Activated naive CD8-positive, alpha-beta T cell treated with anti-CD3 and anti-CD28 coated beads, Interleukin-2, amount 10 ng/mL, durations not matched to agents 7 days and 5 days (primary cell): ENCODE data around the gene JPH3. TPM values are rescaled to one million over a fixed set of nuclear protein-coding genes. Genes with fewer than 3 reads are reported as not detected.

ENCODE experiments used
- ATAC-seq: fragments of 150-1000 bp; cut with Tn5 transposase; one replicate; pipeline ENCODE4 v1.10.0; 2021; ENCODE audit warnings: low read depth, moderate library complexity
- POLR2A ChIA-PET: fragments of 350-600 bp; sonication (Branson Sonifier 250); formaldehyde crosslinking; loops from one replicate; lab custom pipeline; 2021; ENCODE audit warnings: antibody characterized with exemption; lab: Charles Lee
- DNase-seq: peaks from one replicate; pipeline ENCODE4 v3.0.0; 2021
- H3K27ac Mint-ChIP-seq: one replicate; pipeline ENCODE4 v1.8.0; 2022; ENCODE audit warnings: mild to moderate bottlenecking, mixed read lengths
- H3K27me3 Mint-ChIP-seq: one replicate; pipeline ENCODE4 v1.8.0; 2022; ENCODE audit warnings: mild to moderate bottlenecking, moderate library complexity, mixed read lengths
- H3K36me3 Mint-ChIP-seq: one replicate; pipeline ENCODE4 v1.8.0; 2021; ENCODE audit warnings: mild to moderate bottlenecking, mixed read lengths
- H3K4me1 Mint-ChIP-seq: one replicate; pipeline ENCODE4 v1.8.0; 2021; ENCODE audit warnings: mixed read lengths
- H3K4me3 Mint-ChIP-seq: one replicate; pipeline ENCODE4 v1.8.0; 2022; ENCODE audit warnings: mild to moderate bottlenecking, moderate library complexity, mixed read lengths
- H3K9me3 Mint-ChIP-seq: one replicate; pipeline ENCODE4 v1.8.0; 2021; ENCODE audit warnings: mixed read lengths
- total RNA-seq, 2 experiments: library from RNA; stranded (reverse); gene quantifications; one replicate each; pipeline ENCODE4 v1.2.3, GENCODE V29; 2021

The JPH3 gene
- total RNA-seq, 2 experiments from 2014 or later: not detected

GRCh38 chr16:87631067-87631466 lies 28.8 kb downstream of the JPH3 start:
- ATAC-seq (no peak), DNase-seq (no peak)
- Mint-ChIP-seq H3K36me3 (no peaks in the 10 kb centered on the region), H3K4me1 (peaks cover 3% of the 10 kb centered on the region), H3K9me3 (no peaks in the 10 kb centered on the region), H3K27me3 (peaks cover 10% of the 10 kb centered on the region), H3K27ac (no peak overlapping the region), H3K4me3 (no peak overlapping the region)
- POLR2A ChIA-PET: no interaction called here

GRCh38 chr16:87634411-87634810 lies 32.1 kb downstream of the JPH3 start:
- peaks cover 15% of the 10 kb centered on the region for H3K27me3 Mint-ChIP-seq
- no peak overlapping the region for H3K27ac Mint-ChIP-seq

DNA sequence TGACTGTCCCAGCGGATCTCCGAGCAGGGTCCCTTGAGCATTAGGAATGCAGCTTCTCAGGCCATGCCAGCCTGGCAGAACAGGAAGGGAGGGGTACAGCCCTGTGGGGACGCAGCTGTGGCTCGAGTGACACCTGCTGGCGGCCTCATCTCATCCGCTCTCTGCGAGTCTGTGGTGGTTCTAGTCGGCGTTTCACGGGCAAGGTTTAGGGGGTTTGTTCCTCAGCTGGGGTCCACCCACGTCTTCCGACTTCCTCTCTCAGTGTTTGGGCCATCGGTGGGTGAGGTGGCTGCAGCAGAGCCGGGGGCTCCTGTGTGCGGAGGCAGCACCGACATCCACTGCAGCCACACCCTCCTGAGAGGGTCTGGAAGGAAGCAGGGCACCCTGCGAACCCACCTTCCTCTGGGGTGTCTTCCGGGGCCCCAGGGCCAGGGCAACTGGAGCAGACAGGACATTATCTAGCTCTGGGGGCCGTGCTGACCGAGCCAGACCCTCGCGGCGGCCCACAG lies 33.3 kb downstream of the JPH3 start:
- ATAC-seq (peak; percentile 74), DNase-seq (peak; percentile 75)
- Mint-ChIP-seq H3K27ac (peak overlapping the region; percentile 58), H3K4me3 (peak overlapping the region; percentile 76), H3K27me3 (peaks cover 18% of the 10 kb centered on the region), H3K36me3 (no peaks in the 10 kb centered on the region), H3K9me3 (no peaks in the 10 kb centered on the region), H3K4me1 (peaks cover 5% of the 10 kb centered on the region)
- POLR2A ChIA-PET: interaction anchor here (1.4 to 1.5 kb wide), 2 partner anchors 131 to 318 kb away, joined by 4 read pairs; partner anchors contain the start of genes C16orf95 and KLHDC4

More at GRCh38 chr16:87634411-87634810, 32.1 kb downstream of the JPH3 start:
- H3K4me3 Mint-ChIP-seq: no peak overlapping the region
- DNase-seq: no peak
- no peaks in the 10 kb centered on the region for H3K36me3 Mint-ChIP-seq
- H3K9me3 Mint-ChIP-seq: no peaks in the 10 kb centered on the region
- POLR2A ChIA-PET: interaction anchor here (0.6 to 1.5 kb wide), 2 partner anchors 122 to 317 kb away, joined by 3 to 4 read pairs; partner anchors contain the start of gene C16orf95
- H3K4me1 Mint-ChIP-seq: peaks cover 5% of the 10 kb centered on the region
- ATAC-seq: no peak

- POLR2A ChIA-PET: interaction anchor here (1.4 to 1.5 kb wide), 2 partner anchors 130 to 319 kb away, joined by 4 read pairs; partner anchors contain the start of genes C16orf95 and KLHDC4
- Mint-ChIP-seq H3K9me3 (no peaks in the 10 kb centered on the region), H3K4me3 (peak overlapping the region; percentile 76), H3K27me3 (peaks cover 17% of the 10 kb centered on the region), H3K36me3 (no peaks in the 10 kb centered on the region), H3K4me1 (peaks cover 5% of the 10 kb centered on the region), H3K27ac (no peak overlapping the region)
- DNase-seq (peak; percentile 83), ATAC-seq (peak; percentile 86)
Observed at GRCh38 chr16:87636050-87636684, 33.9 kb downstream of the JPH3 start.

DNA sequence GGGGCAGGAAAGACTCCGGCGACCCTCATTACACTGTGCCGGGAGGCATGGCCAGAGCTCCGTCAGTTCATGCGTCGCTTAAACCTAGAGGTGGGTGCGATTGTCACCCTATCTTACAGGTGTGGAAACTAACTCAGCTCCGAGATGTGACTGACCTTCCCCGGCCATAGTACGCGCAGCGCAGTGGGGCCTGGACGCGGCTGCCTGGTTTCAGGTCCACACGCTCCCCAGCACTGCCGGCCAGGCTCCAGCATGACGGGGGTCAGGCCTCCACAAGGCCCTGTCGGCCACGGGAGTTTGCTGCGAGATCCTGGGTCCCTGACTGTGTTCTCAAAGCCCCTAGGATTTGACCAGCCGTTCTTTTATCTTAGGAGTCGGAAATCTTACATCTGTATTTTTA lies 34.4 kb downstream of the JPH3 start:
- POLR2A ChIA-PET: no interaction called here
- H3K27me3 Mint-ChIP-seq: peaks cover 16% of the 10 kb centered on the region
- ATAC-seq (no peak), DNase-seq (no peak)
- no peak overlapping the region for H3K27ac Mint-ChIP-seq
- no peaks in the 10 kb centered on the region for H3K36me3 Mint-ChIP-seq
- peaks cover 5% of the 10 kb centered on the region for H3K4me1 Mint-ChIP-seq
- H3K9me3 Mint-ChIP-seq: no peaks in the 10 kb centered on the region
- H3K4me3 Mint-ChIP-seq: no peak overlapping the region

- Mint-ChIP-seq H3K4me1 (peaks cover 5% of the 10 kb centered on the region), H3K9me3 (no peaks in the 10 kb centered on the region), H3K36me3 (no peaks in the 10 kb centered on the region), H3K27me3 (peaks cover 12% of the 10 kb centered on the region), H3K27ac (no peak overlapping the region), H3K4me3 (no peak overlapping the region)
- no peak for ATAC-seq
- POLR2A ChIA-PET: no interaction called here
- no peak for DNase-seq
Observed at GRCh38 chr16:87637357-87637756, 35.0 kb downstream of the JPH3 start.

DNA sequence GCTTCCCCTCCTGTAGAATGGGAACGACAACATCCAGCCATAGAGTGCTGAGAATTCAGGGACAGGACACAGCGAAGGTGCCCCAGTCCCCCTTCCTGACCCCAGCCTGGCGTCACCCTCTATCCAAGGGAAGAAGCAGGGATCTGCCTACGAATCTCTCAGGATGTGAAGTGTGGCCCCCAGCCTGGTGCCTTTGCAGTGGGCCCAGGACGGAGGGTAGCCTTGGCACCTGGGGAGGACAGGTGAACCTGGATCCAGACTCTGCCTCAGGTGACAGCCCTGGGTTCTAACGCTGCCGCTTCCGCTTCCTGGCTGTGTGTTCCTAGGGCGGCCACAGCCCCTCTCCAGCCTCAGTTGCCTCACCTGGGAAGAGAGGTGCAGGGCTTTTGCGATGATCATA lies 36.4 kb downstream of the JPH3 start:
- H3K27me3 Mint-ChIP-seq: peaks cover 10% of the 10 kb centered on the region
- no peak overlapping the region for H3K27ac Mint-ChIP-seq
- no peak overlapping the region for H3K4me3 Mint-ChIP-seq
- H3K9me3 Mint-ChIP-seq: no peaks in the 10 kb centered on the region
- POLR2A ChIA-PET: no interaction called here
- H3K4me1 Mint-ChIP-seq: peaks cover 5% of the 10 kb centered on the region
- no peak for DNase-seq
- ATAC-seq: no peak
- H3K36me3 Mint-ChIP-seq: no peaks in the 10 kb centered on the region

- Mint-ChIP-seq H3K9me3 (no peaks in the 10 kb centered on the region), H3K27ac (no peak overlapping the region), H3K4me1 (no peaks in the 10 kb centered on the region), H3K27me3 (peaks cover 10% of the 10 kb centered on the region), H3K4me3 (no peak overlapping the region), H3K36me3 (no peaks in the 10 kb centered on the region)
- POLR2A ChIA-PET: no interaction called here
- DNase-seq (no peak), ATAC-seq (no peak)
Observed at GRCh38 chr16:87641721-87642120, 39.4 kb downstream of the JPH3 start.

- ATAC-seq (no peak), DNase-seq (no peak)
- peaks cover 10% of the 10 kb centered on the region for H3K27me3 Mint-ChIP-seq
- POLR2A ChIA-PET: no interaction called here
- H3K27ac Mint-ChIP-seq: no peak overlapping the region
- no peak overlapping the region for H3K4me3 Mint-ChIP-seq
- no peaks in the 10 kb centered on the region for H3K9me3 Mint-ChIP-seq
- H3K4me1 Mint-ChIP-seq: no peaks in the 10 kb centered on the region
- no peaks in the 10 kb centered on the region for H3K36me3 Mint-ChIP-seq
Observed at GRCh38 chr16:87642491-87642890, 40.2 kb downstream of the JPH3 start.

GRCh38 chr16:87644186-87644585 lies 41.9 kb downstream of the JPH3 start:
- no peaks in the 10 kb centered on the region for H3K9me3 Mint-ChIP-seq
- POLR2A ChIA-PET: no interaction called here
- ATAC-seq (no peak), DNase-seq (no peak)
- peaks cover 14% of the 10 kb centered on the region for H3K27me3 Mint-ChIP-seq
- no peaks in the 10 kb centered on the region for H3K36me3 Mint-ChIP-seq
- peaks cover 4% of the 10 kb centered on the region for H3K4me1 Mint-ChIP-seq
- H3K27ac Mint-ChIP-seq: no peak overlapping the region
- H3K4me3 Mint-ChIP-seq: no peak overlapping the region

DNA sequence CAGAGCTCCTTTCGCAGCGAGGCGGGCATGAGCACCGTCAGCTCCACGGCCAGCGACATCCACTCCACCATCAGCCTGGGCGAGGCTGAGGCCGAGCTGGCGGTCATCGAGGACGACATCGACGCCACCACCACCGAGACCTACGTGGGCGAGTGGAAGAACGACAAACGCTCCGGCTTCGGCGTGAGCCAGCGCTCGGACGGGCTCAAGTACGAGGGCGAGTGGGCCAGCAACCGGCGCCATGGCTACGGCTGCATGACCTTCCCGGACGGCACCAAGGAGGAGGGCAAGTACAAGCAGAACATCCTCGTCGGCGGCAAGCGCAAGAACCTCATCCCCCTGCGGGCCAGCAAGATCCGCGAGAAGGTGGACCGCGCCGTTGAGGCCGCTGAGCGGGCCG lies 42.3 kb downstream of the JPH3 start:
- Mint-ChIP-seq H3K4me1 (peaks cover 4% of the 10 kb centered on the region), H3K4me3 (no peak overlapping the region), H3K9me3 (no peaks in the 10 kb centered on the region), H3K27ac (no peak overlapping the region), H3K27me3 (peaks cover 13% of the 10 kb centered on the region), H3K36me3 (no peaks in the 10 kb centered on the region)
- POLR2A ChIA-PET: no interaction called here
- ATAC-seq: no peak
- no peak for DNase-seq

GRCh38 chr16:87645802-87646201 lies 43.5 kb downstream of the JPH3 start:
- Mint-ChIP-seq H3K27ac (no peak overlapping the region), H3K36me3 (no peaks in the 10 kb centered on the region), H3K4me3 (no peak overlapping the region), H3K9me3 (no peaks in the 10 kb centered on the region), H3K27me3 (peaks cover 15% of the 10 kb centered on the region), H3K4me1 (peaks cover 4% of the 10 kb centered on the region)
- POLR2A ChIA-PET: interaction anchor here (0.5 kb wide), 1 partner anchor 124 kb away, joined by 3 read pairs; no protein-coding TSS in a partner anchor
- ATAC-seq (no peak), DNase-seq (no peak)

DNA sequence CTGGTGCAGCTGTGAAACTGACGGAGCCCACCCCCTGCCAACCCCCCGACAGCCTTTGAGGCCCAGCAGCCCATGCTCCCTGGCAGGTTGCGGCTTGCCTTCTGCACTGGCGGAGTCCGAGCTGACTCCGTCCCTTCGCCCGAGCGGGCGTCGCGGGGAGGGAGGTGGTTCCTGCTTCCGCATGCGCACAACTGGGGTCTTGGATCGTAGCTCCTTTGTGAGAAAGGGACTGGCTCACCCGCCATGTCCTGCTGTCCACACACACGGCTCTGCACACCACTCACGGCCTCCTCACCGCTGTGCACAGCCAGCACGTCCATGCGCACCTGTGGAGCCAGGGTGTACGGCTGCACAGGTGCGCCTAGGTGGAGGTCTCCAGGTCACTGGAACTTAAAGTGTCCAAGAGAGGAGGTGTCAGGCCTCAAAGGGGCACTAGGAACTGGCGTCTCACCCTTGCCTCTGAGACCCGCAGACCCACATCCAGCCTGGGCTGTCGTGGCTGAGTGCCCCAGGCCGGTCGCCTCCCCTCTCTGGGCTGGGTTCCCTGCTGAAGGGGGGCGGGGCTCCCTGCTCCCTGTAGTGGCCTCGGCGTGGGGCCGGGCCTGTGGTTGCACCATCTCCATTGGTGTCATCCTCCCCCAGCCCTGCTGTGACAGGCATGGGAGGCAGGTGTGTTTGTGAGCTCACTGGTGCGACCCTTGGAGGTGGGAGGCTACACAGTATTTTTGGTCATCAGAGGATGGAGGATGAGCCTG lies 45.3 kb downstream of the JPH3 start:
- ATAC-seq: no peak
- no peak overlapping the region for H3K4me3 Mint-ChIP-seq
- H3K4me1 Mint-ChIP-seq: peaks cover 4% of the 10 kb centered on the region
- H3K36me3 Mint-ChIP-seq: no peaks in the 10 kb centered on the region
- no peak overlapping the region for H3K27ac Mint-ChIP-seq
- H3K27me3 Mint-ChIP-seq: peaks cover 18% of the 10 kb centered on the region
- POLR2A ChIA-PET: no interaction called here
- H3K9me3 Mint-ChIP-seq: no peaks in the 10 kb centered on the region
- DNase-seq: no peak
